HEK293 (cell line): ENCODE measurements around the gene VSTM2B.

Experiments
- CTCF ChIP-seq: fragments of 450-650 bp; formaldehyde crosslinking; IDR thresholded peaks from 2 replicates; pipeline ENCODE4 v1.5.1; 2016; ENCODE audit warnings: missing biosample characterization, missing genetic modification characterization
- INSM2 ChIP-seq: fragments of 450-650 bp; formaldehyde crosslinking; IDR thresholded peaks from 2 replicates; pipeline ENCODE4 v1.5.1; 2016; ENCODE audit warnings: missing biosample characterization, missing genetic modification characterization
- ZFP41 ChIP-seq: fragments of 450-650 bp; formaldehyde crosslinking; IDR thresholded peaks from 2 replicates; pipeline ENCODE4 v1.5.1; 2016; ENCODE audit warnings: missing biosample characterization, missing genetic modification characterization, borderline replicate concordance

- TF ChIP-seq CTCF (no peak), INSM2 (tag by site-specific recombination) (no peak), ZFP41 (tag by site-specific recombination) (no peak)
These were observed 49.3 kb upstream of the VSTM2B start for GRCh38 chr19:29476528-29476927.
